Measurements from ENCODE around the gene AKAP5. TPM values are rescaled to one million over a fixed set of nuclear protein-coding genes. Genes with fewer than 3 reads are reported as not detected.
A peak's percentile ranks its signal among the peaks of the same experiment; 100 is the strongest.

The AKAP5 gene
- total and polyA plus RNA-seq, 2 donors (not counting 1 experiment from before 2014, with no cell fraction given), result 0.17 to 0.19 TPM

DNA sequence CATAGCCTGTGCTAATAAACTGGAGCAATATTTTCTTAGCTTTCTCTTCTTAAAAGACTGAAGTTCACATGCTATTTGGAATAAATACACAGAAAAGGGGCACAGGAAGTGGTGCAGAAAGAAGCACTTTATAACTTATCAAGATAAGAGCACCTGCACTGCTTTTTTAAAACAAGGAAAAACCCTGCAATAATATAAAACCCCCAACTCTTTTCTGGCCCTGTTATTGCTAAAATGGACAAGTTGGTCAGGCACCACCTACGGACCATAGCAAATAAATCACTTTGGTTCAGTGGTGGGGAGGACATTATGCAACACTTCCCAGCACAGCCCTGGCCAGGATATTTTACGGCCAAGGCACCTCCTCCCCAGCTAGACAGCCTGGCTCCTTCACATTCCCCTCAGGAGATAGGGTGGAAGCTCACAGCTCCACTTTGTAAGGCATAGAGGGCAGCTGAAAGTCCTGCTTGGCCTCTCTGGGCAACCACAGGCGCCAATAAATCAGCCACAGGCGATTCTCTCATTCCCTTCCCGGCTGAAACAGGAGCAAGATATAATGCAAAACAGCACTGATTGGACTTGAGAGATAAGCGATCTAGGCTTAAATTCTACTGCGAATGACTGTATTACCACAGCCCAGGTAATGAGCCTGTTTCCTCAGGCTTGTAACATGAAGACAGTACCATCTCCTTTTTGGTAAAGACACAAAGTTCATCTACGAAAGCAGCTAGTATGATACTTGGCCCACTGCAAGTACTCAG is 36.3 kb downstream of the AKAP5 start:
- Histone ChIP-seq H3K27me3 (ENCODE audit: control insufficient read depth, insufficient read depth, low read length) (no peaks in the 10 kb centered on the region), H3K4me2 (ENCODE audit: extremely low read depth, insufficient read depth, low read length) (peak overlapping the region; percentile 86), H3K4me1 (ENCODE audit: control insufficient read depth, extremely low read depth, insufficient read depth, low read length) (peaks cover 6% of the 10 kb centered on the region), H2AFZ (ENCODE audit: low read length) (no peak overlapping the region), H4K20me1 (ENCODE audit: control insufficient read depth, extremely low read depth, insufficient read depth, low read length) (peaks cover 4% of the 10 kb centered on the region), H3K9me3 (ENCODE audit: control insufficient read depth, insufficient read depth, low read depth, low read length) (no peaks in the 10 kb centered on the region), H3K4me3 (replicated peaks in 1 of 4; ENCODE audit: control extremely low read depth in 1 of 4, insufficient read depth in 1 of 4, low read depth in 3 of 4, low read length in 4 of 4) (peak overlapping the region in 3 of 4 experiments; percentile 12 to 92 (median 86)), H3K9ac (ENCODE audit: insufficient read depth, low read length) (no peak overlapping the region), H3K36me3 (ENCODE audit: control insufficient read depth, insufficient read depth, low read length) (no peaks in the 10 kb centered on the region), H3K27ac (ENCODE audit: insufficient read depth, low read length) (peak overlapping the region; percentile 98), H3K79me2 (ENCODE audit: control insufficient read depth, insufficient read depth, low read length) (peaks cover 33% of the 10 kb centered on the region)
- TF ChIP-seq EZH2 (IDR thresholded peaks at IDR 0.05; ENCODE audit: low read length, missing control alignments), result no peak
- TF ChIP-seq, protein P1, sequence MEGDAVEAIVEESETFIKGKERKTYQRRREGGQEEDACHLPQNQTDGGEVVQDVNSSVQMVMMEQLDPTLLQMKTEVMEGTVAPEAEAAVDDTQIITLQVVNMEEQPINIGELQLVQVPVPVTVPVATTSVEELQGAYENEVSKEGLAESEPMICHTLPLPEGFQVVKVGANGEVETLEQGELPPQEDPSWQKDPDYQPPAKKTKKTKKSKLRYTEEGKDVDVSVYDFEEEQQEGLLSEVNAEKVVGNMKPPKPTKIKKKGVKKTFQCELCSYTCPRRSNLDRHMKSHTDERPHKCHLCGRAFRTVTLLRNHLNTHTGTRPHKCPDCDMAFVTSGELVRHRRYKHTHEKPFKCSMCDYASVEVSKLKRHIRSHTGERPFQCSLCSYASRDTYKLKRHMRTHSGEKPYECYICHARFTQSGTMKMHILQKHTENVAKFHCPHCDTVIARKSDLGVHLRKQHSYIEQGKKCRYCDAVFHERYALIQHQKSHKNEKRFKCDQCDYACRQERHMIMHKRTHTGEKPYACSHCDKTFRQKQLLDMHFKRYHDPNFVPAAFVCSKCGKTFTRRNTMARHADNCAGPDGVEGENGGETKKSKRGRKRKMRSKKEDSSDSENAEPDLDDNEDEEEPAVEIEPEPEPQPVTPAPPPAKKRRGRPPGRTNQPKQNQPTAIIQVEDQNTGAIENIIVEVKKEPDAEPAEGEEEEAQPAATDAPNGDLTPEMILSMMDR (conservative IDR thresholded peaks at IDR 0.05 in 1 of 2, IDR thresholded peaks at IDR 0.05 in 1 of 2; ENCODE audit: low read depth in 1 of 2, low read length in 2 of 2), result no peak
- peak; percentile 63 to 82 for DNase-seq (ENCODE audit: low read depth in 2 of 2)

DNA sequence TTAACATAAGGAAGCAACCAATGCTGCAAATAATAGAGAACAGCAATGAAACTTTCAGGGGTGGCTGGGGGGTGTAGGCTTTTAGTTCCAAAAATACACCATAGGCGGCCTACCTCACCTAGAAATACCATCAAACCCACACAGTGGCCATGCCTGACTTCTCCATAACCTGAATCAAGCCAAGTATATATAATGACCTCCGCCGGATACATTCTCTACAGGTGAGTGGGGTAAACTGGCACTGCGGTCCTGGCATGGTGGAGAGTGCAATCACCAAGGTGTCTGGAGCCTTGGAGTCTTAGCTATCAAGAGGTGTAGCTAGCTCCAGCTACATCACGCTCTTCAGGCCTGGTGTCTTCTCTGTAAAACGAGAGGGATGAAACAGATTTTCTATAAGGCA is 37.2 kb downstream of the AKAP5 start:
- TF ChIP-seq EZH2 (IDR thresholded peaks at IDR 0.05; ENCODE audit: low read length, missing control alignments), result no peak
- TF ChIP-seq, protein P1 (conservative IDR thresholded peaks at IDR 0.05 in 1 of 2, IDR thresholded peaks at IDR 0.05 in 1 of 2; ENCODE audit: low read depth in 1 of 2, low read length in 2 of 2), result no peak

DNA sequence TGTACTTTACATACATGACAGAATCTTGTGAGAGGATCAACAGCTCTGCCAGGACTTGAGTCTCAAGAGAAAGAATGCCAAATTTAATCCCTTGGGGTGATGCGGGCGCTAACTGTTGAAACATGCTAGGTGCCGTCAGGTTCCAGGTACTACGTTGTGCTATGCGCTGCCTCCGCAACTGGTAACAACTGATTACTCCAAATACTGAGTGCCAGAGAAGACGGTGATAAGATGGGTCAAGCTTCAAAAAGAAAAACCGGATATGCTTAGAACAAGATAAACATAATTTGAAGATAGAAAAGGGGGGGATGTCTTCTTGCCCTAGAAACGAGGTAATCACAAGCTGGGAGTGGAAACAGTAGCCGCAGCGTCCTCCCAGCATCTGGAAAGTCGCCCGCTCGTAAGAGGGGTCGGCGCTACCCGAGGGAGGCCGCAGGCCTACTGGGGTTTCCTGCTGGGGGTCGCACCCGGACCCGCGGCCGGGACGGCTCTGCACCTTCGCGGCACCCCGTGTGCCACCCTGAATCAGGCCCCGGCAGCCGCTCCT is 37.7 kb downstream of the AKAP5 start:
- no peaks in the 10 kb centered on the region for H3K27me3 ChIP-seq (ENCODE audit: control insufficient read depth, insufficient read depth, low read length)
- H3K79me2 ChIP-seq (ENCODE audit: control insufficient read depth, insufficient read depth, low read length), result peaks cover 47% of the 10 kb centered on the region
- H3K4me3 ChIP-seq (replicated peaks in 1 of 4; ENCODE audit: control extremely low read depth in 1 of 4, insufficient read depth in 1 of 4, low read depth in 3 of 4, low read length in 4 of 4), result peak overlapping the region; percentile 73 to 92 (median 88)
- DNase-seq (ENCODE audit: low read depth in 2 of 2), result peak; percentile 21
- peak overlapping the region; percentile 86 for H3K4me2 ChIP-seq (ENCODE audit: extremely low read depth, insufficient read depth, low read length)
- peak overlapping the region; percentile 76 for H2AFZ ChIP-seq (ENCODE audit: low read length)
- H4K20me1 ChIP-seq (ENCODE audit: control insufficient read depth, extremely low read depth, insufficient read depth, low read length), result peaks cover 9% of the 10 kb centered on the region
- H3K4me1 ChIP-seq (ENCODE audit: control insufficient read depth, extremely low read depth, insufficient read depth, low read length), result peaks cover 13% of the 10 kb centered on the region
- no peak for TF ChIP-seq EZH2 (IDR thresholded peaks at IDR 0.05; ENCODE audit: low read length, missing control alignments)
- TF ChIP-seq, protein P1 (conservative IDR thresholded peaks at IDR 0.05 in 1 of 2, IDR thresholded peaks at IDR 0.05 in 1 of 2; ENCODE audit: low read depth in 1 of 2, low read length in 2 of 2), result no peak
- H3K9me3 ChIP-seq (ENCODE audit: control insufficient read depth, insufficient read depth, low read depth, low read length), result no peaks in the 10 kb centered on the region
- peak overlapping the region; percentile 98 for H3K27ac ChIP-seq (ENCODE audit: insufficient read depth, low read length)
- H3K9ac ChIP-seq (ENCODE audit: insufficient read depth, low read length), result peak overlapping the region; percentile 97
- no peaks in the 10 kb centered on the region for H3K36me3 ChIP-seq (ENCODE audit: control insufficient read depth, insufficient read depth, low read length)

More for the DNA sequence above, 37.2 kb downstream of the AKAP5 start:
- Histone ChIP-seq H3K9ac (ENCODE audit: insufficient read depth, low read length) (peak overlapping the region; percentile 97), H2AFZ (ENCODE audit: low read length) (no peak overlapping the region), H3K36me3 (ENCODE audit: control insufficient read depth, insufficient read depth, low read length) (no peaks in the 10 kb centered on the region), H3K27me3 (ENCODE audit: control insufficient read depth, insufficient read depth, low read length) (no peaks in the 10 kb centered on the region), H3K79me2 (ENCODE audit: control insufficient read depth, insufficient read depth, low read length) (peaks cover 42% of the 10 kb centered on the region), H3K9me3 (ENCODE audit: control insufficient read depth, insufficient read depth, low read depth, low read length) (no peaks in the 10 kb centered on the region), H4K20me1 (ENCODE audit: control insufficient read depth, extremely low read depth, insufficient read depth, low read length) (peaks cover 6% of the 10 kb centered on the region), H3K4me1 (ENCODE audit: control insufficient read depth, extremely low read depth, insufficient read depth, low read length) (peaks cover 8% of the 10 kb centered on the region), H3K4me2 (ENCODE audit: extremely low read depth, insufficient read depth, low read length) (peak overlapping the region; percentile 86), H3K27ac (ENCODE audit: insufficient read depth, low read length) (peak overlapping the region; percentile 98), H3K4me3 (replicated peaks in 1 of 4; ENCODE audit: control extremely low read depth in 1 of 4, insufficient read depth in 1 of 4, low read depth in 3 of 4, low read length in 4 of 4) (peak overlapping the region; percentile 73 to 92 (median 88))
- DNase-seq (ENCODE audit: low read depth in 2 of 2), result no peak

All from fibroblast of lung (primary cell).